Tibial nerve (tissue), 4 donors: Measurements from ENCODE around the gene COX4I2.

ENCODE experiments used
- CTCF ChIP-seq, 5 experiments: fragments of 200-600 bp in 3 of 5; fragments of 450-650 bp in 2 of 5; sonication (generic) in 3 of 5; IDR thresholded peaks; one replicate each; pipeline ENCODE4 v1.5.1; 2016 to 2019; ENCODE audit warnings: antibody characterized with exemption in 5 of 5, mild to moderate bottlenecking in 3 of 5, moderate library complexity in 2 of 5
- EP300 ChIP-seq, 2 donors: sonication (generic); formaldehyde crosslinking; IDR thresholded peaks; one replicate each; pipeline ENCODE4 v1.6.1; 2017; ENCODE audit warnings: antibody characterized with exemption in 2 of 2, mild to moderate bottlenecking in 1 of 2
- POLR2A ChIP-seq, 2 donors: fragments of 450-650 bp; IDR thresholded peaks; one replicate each; pipeline ENCODE4 v1.6.1; 2017; ENCODE audit warnings: antibody characterized with exemption in 2 of 2, mild to moderate bottlenecking in 2 of 2, moderate library complexity in 2 of 2

DNA sequence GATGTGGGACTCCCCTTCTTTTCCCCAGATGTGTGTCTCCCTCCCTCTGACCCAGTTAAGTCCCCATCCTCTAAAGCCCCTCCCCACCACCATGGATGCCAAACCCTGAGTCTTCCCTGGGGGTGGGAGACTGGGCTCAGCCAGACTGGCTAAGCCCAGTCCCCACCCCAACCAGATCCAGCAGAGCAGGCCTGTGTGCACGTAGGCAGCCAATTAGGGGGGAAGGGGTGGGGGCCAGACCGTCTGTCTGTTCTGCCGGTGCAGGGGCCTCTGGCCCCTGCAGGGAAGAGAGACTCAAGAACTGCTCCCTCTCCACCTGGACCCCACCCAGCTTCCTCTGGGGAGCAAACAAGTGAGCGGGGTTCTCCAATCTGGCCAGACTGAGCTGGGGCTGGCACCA, 605 bp downstream of the COX4I2 start:
- TF ChIP-seq POLR2A (IDR thresholded peaks at IDR 0.05) (no peak), CTCF (IDR thresholded peaks at IDR 0.05) (no peak), EP300 (IDR thresholded peaks at IDR 0.05) (no peak)
